Measurements from ENCODE around the gene SENP2. TPM values are rescaled to one million over a fixed set of nuclear protein-coding genes. Genes with fewer than 3 reads are reported as not detected.

Gene SENP2
- total RNA-seq, 1 experiment from 2014 or later = 52.4 TPM

DNA sequence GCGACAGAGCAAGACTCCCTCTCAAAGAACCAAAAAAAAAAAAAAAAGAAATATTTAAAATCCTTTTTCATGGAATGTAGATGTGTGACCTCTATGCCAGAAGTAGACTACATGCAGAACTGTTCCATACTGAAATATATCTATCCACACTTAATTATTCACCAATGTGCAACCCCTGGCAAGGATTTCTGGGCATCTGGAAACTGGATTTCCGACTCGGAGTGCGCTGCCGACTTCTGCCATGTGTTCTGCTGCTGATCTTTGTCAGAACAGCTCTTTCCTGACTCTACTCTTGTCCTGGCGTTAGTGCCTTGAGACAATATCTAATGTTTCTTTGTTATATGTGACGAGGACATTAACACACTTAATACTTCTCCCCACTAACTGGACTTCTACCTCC is 45.4 kb upstream of the SENP2 start:
- Mint-ChIP-seq H3K4me3 (ENCODE audit: unreplicated experiment) (no peak overlapping the region), H3K36me3 (ENCODE audit: insufficient read depth, unreplicated experiment) (peaks cover 8% of the 10 kb centered on the region), H3K4me1 (ENCODE audit: low read depth, unreplicated experiment) (peaks cover 5% of the 10 kb centered on the region), H3K27ac (ENCODE audit: unreplicated experiment) (no peak overlapping the region), H3K27me3 (ENCODE audit: insufficient read depth, unreplicated experiment) (no peaks in the 10 kb centered on the region), H3K9me3 (ENCODE audit: unreplicated experiment) (no peaks in the 10 kb centered on the region)
- BruUV-seq (replicated peaks) = no TSS peak
- intact Hi-C loops (cut with micrococcal nuclease; ENCODE audit: unreplicated experiment) = no loop called here
- H3K27me3 ChIP-seq (replicated peaks; ENCODE audit: control insufficient read depth, insufficient read depth, low read length) = no peaks in the 10 kb centered on the region
- H3K36me3 ChIP-seq (ENCODE audit: control insufficient read depth, insufficient read depth, low read length) = no peaks in the 10 kb centered on the region
- no peaks in the 10 kb centered on the region for H3K9me3 ChIP-seq
- H3K4me1 ChIP-seq = peaks cover 25% of the 10 kb centered on the region
- CTCF ChIA-PET = no interaction called here
- no peak overlapping the region for H3K4me3 ChIP-seq (ENCODE audit: low read depth, low read length)
- TF ChIP-seq CTCF (IDR thresholded peaks at IDR 0.05; ENCODE audit: insufficient read depth in 1 of 2, low read depth in 1 of 2, low read length in 1 of 2, severe bottlenecking in 1 of 2, unreplicated experiment in 1 of 2) = no peak
- no peak for DNase-seq
- POLR2A ChIA-PET = no interaction called here

GRCh38 chr3:185549122-185549521 is 37.0 kb upstream of the SENP2 start:
- Histone ChIP-seq H3K36me3 (ENCODE audit: control insufficient read depth, insufficient read depth, low read length) (no peaks in the 10 kb centered on the region), H3K27me3 (replicated peaks; ENCODE audit: control insufficient read depth, insufficient read depth, low read length) (no peaks in the 10 kb centered on the region), H3K9me3 (no peaks in the 10 kb centered on the region), H3K4me1 (peaks cover 49% of the 10 kb centered on the region), H3K4me3 (ENCODE audit: low read depth, low read length) (no peak overlapping the region)
- peak overlapping the region; percentile 74 for H3K27ac Mint-ChIP-seq (ENCODE audit: unreplicated experiment)
- peaks cover 8% of the 10 kb centered on the region for H3K36me3 Mint-ChIP-seq (ENCODE audit: insufficient read depth, unreplicated experiment)
- CTCF ChIA-PET = no interaction called here
- TF ChIP-seq CTCF (IDR thresholded peaks at IDR 0.05; ENCODE audit: insufficient read depth in 1 of 2, low read depth in 1 of 2, low read length in 1 of 2, severe bottlenecking in 1 of 2, unreplicated experiment in 1 of 2) = no peak
- no peak for DNase-seq
- no TSS peak for BruUV-seq (replicated peaks)
- H3K4me3 Mint-ChIP-seq (ENCODE audit: unreplicated experiment) = peak overlapping the region; percentile 48
- no peaks in the 10 kb centered on the region for H3K27me3 Mint-ChIP-seq (ENCODE audit: insufficient read depth, unreplicated experiment)
- H3K9me3 Mint-ChIP-seq (ENCODE audit: unreplicated experiment) = no peaks in the 10 kb centered on the region
- intact Hi-C loops (cut with micrococcal nuclease; ENCODE audit: unreplicated experiment) = no loop called here
- POLR2A ChIA-PET = no interaction called here
- H3K4me1 Mint-ChIP-seq (ENCODE audit: low read depth, unreplicated experiment) = no peaks in the 10 kb centered on the region

- POLR2A ChIA-PET = no interaction called here
Observed at GRCh38 chr3:185549651-185550111, 36.4 kb upstream of the SENP2 start.

More at GRCh38 chr3:185549651-185550111, 36.4 kb upstream of the SENP2 start:
- H3K36me3 ChIP-seq (ENCODE audit: control insufficient read depth, insufficient read depth, low read length) = no peaks in the 10 kb centered on the region
- peak in 1 of 2 experiments; percentile 57 for DNase-seq
- Mint-ChIP-seq H3K36me3 (ENCODE audit: insufficient read depth, unreplicated experiment) (peaks cover 2% of the 10 kb centered on the region), H3K9me3 (ENCODE audit: unreplicated experiment) (no peaks in the 10 kb centered on the region), H3K27me3 (ENCODE audit: insufficient read depth, unreplicated experiment) (no peaks in the 10 kb centered on the region), H3K4me3 (ENCODE audit: unreplicated experiment) (peak overlapping the region; percentile 48), H3K27ac (ENCODE audit: unreplicated experiment) (peak overlapping the region; percentile 74), H3K4me1 (ENCODE audit: low read depth, unreplicated experiment) (no peaks in the 10 kb centered on the region)
- no peaks in the 10 kb centered on the region for H3K27me3 ChIP-seq (replicated peaks; ENCODE audit: control insufficient read depth, insufficient read depth, low read length)
- TF ChIP-seq CTCF (IDR thresholded peaks at IDR 0.05; ENCODE audit: insufficient read depth in 1 of 2, low read depth in 1 of 2, low read length in 1 of 2, severe bottlenecking in 1 of 2, unreplicated experiment in 1 of 2) = no peak
- no peak overlapping the region for H3K4me3 ChIP-seq (ENCODE audit: low read depth, low read length)
- intact Hi-C loops (cut with micrococcal nuclease; ENCODE audit: unreplicated experiment) = loop anchor here (10.0 kb wide), 1 partner anchor 195 kb away; no protein-coding TSS in a partner anchor
- BruUV-seq (replicated peaks) = no TSS peak
- CTCF ChIA-PET = no interaction called here
- no peaks in the 10 kb centered on the region for H3K9me3 ChIP-seq
- H3K4me1 ChIP-seq = peaks cover 44% of the 10 kb centered on the region
